GM12872 (cell line): ENCODE data around the gene NKAIN2.

Experiments
- CTCF ChIP-seq: IDR thresholded peaks from 3 replicates; pipeline ENCODE4 v1.5.1; 2011; ENCODE audit warnings: low read depth, mild to moderate bottlenecking, low read length, moderate library complexity; ENCODE audit not compliant: insufficient read depth

The NKAIN2 gene

GRCh38 chr6:124748778-124749177, 945.1 kb downstream of the NKAIN2 start:
- TF ChIP-seq CTCF = no peak

- TF ChIP-seq CTCF = no peak
Measured at GRCh38 chr6:124753001-124753400, 949.3 kb downstream of the NKAIN2 start.

GRCh38 chr6:124753562-124754105, 950.0 kb downstream of the NKAIN2 start:
- no peak for TF ChIP-seq CTCF

- no peak for TF ChIP-seq CTCF
Measured at GRCh38 chr6:124755321-124755720, 951.7 kb downstream of the NKAIN2 start.

GRCh38 chr6:124757560-124757959, 953.9 kb downstream of the NKAIN2 start:
- no peak for TF ChIP-seq CTCF

GRCh38 chr6:124758663-124759062, 955.0 kb downstream of the NKAIN2 start:
- TF ChIP-seq CTCF = no peak

GRCh38 chr6:124765280-124765679, 961.6 kb downstream of the NKAIN2 start:
- no peak for TF ChIP-seq CTCF

- no peak for TF ChIP-seq CTCF
Measured at GRCh38 chr6:124768224-124768623, 964.6 kb downstream of the NKAIN2 start.
